Smooth muscle cell (in vitro differentiated cells): ENCODE results near the gene RS1. TPM values are rescaled to one million over a fixed set of nuclear protein-coding genes. Genes with fewer than 3 reads are reported as not detected.

Experiments used
- DNase-seq: peaks from one replicate; lab custom pipeline; 2025; ENCODE audit not compliant: unreplicated experiment; lab: John Stamatoyannopoulos, UW
- H2AFZ ChIP-seq: fragments of 200-600 bp; sonication (generic); 2 replicates; pipeline ENCODE4 v1.6.0; 2016; ENCODE audit warnings: antibody characterized with exemption, low read depth, mild to moderate bottlenecking
- H3F3A ChIP-seq: fragments of 200-600 bp; sonication (generic); 2 replicates; pipeline ENCODE4 v1.6.0; 2017; ENCODE audit warnings: antibody characterized with exemption, low read depth
- H3K27ac ChIP-seq: fragments of 200-600 bp; sonication (generic); 2 replicates; pipeline ENCODE4 v1.5.1; 2016; ENCODE audit warnings: low read depth, mild to moderate bottlenecking
- H3K27me3 ChIP-seq: fragments of 200-600 bp; sonication (generic); 2 replicates; pipeline ENCODE4 v1.6.1; 2016; ENCODE audit warnings: low read depth, mild to moderate bottlenecking
- H3K36me3 ChIP-seq: fragments of 200-600 bp; sonication (generic); 2 replicates; pipeline ENCODE4 v1.5.1; 2016; ENCODE audit warnings: low read depth
- H3K4me1 ChIP-seq: fragments of 200-600 bp; sonication (generic); 2 replicates; pipeline ENCODE4 v1.5.1; 2016; ENCODE audit warnings: low read depth
- H3K4me2 ChIP-seq: fragments of 200-600 bp; sonication (generic); 2 replicates; pipeline ENCODE4 v1.6.0; 2016; ENCODE audit warnings: mild to moderate bottlenecking
- H3K4me3 ChIP-seq: fragments of 200-600 bp; sonication (generic); 2 replicates; pipeline ENCODE4 v1.5.1; 2016; ENCODE audit warnings: mild to moderate bottlenecking
- H3K79me2 ChIP-seq: fragments of 200-600 bp; sonication (generic); 2 replicates; pipeline ENCODE4 v1.6.0; 2016; ENCODE audit warnings: low read depth, mild to moderate bottlenecking
- H3K9ac ChIP-seq: fragments of 200-600 bp; sonication (generic); 2 replicates; pipeline ENCODE4 v1.6.0; 2016; ENCODE audit warnings: low read depth
- H3K9me3 ChIP-seq: fragments of 200-600 bp; sonication (generic); replicated peaks from 2 replicates; pipeline ENCODE4 v1.5.1; 2016; ENCODE audit warnings: low read depth
- H4K20me1 ChIP-seq: fragments of 200-600 bp; sonication (generic); 2 replicates; pipeline ENCODE4 v1.6.0; 2016; ENCODE audit warnings: low read depth
- CTCF ChIP-seq: fragments of 200-600 bp; sonication (generic); IDR thresholded peaks from 2 replicates; pipeline ENCODE4 v1.5.1; 2017; ENCODE audit warnings: borderline replicate concordance, mild to moderate bottlenecking, antibody characterized with exemption; ENCODE audit not compliant: insufficient read depth, poor library complexity, severe bottlenecking
- WGBS: methylation state at CpG from one replicate; pipeline ENCODE4 v1.1.7; 2016; ENCODE audit warnings: low lambda C conversion rate; 5-methylcytosine and 5-hydroxymethylcytosine counted together
- polyA plus RNA-seq: library from polyadenylated mRNA; unstranded; fragments of >200 nt; fragmentation: Nextera tagmentation; extraction: Ambion mirVana; gene quantifications from 2 replicates; pipeline ENCODE4 v1.2.1, GENCODE V29; 2016
- total RNA-seq: library from RNA; depleted of rRNA; stranded (reverse); fragments of >200 nt; gene quantifications from 2 replicates; pipeline ENCODE4 v1.2.3, GENCODE V29; 2014

RS1 gene
- total and polyA plus RNA-seq, 2 experiments from 2014 or later: not detected

- Histone ChIP-seq H3K9me3 (peaks cover 3% of the 10 kb centered on the region), H3K27ac (no peak overlapping the region), H3K27me3 (no peaks in the 10 kb centered on the region), H3K36me3 (no peaks in the 10 kb centered on the region), H3F3A (no peaks in the 10 kb centered on the region), H3K4me2 (no peak overlapping the region), H3K9ac (no peak overlapping the region), H3K4me1 (no peaks in the 10 kb centered on the region), H3K4me3 (no peak overlapping the region), H2AFZ (no peak overlapping the region), H4K20me1 (no peaks in the 10 kb centered on the region), H3K79me2 (no peaks in the 10 kb centered on the region)
- no peak for DNase-seq
- WGBS: 60% methylated on average over 10 of the region's 10 CpGs
- TF ChIP-seq CTCF: no peak
These were observed 31.2 kb downstream of the RS1 start for GRCh38 chrX:18640686-18641085.

DNA sequence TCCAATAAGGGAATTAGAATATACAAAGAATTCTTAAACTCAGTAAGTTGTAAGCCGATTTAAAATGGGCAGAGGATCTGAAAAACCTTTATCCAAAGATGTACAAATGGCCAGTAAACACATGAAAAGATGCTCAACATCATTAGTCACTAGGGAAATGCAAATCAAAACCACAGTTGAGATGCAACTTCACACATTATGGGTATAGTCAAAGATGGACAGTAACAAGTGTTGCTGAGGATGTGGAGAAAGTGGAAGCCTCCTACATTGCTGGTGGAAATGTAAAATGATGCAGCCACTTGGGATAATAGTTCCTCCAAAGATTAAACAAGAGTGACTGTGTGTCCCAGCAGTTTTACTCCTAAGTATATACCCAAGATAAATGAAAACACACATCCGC, 32.6 kb downstream of the RS1 start:
- no peak for DNase-seq
- Histone ChIP-seq H3K79me2 (no peaks in the 10 kb centered on the region), H3K27ac (no peak overlapping the region), H3K9ac (no peak overlapping the region), H4K20me1 (no peaks in the 10 kb centered on the region), H3K36me3 (no peaks in the 10 kb centered on the region), H2AFZ (no peak overlapping the region), H3K4me2 (no peak overlapping the region), H3K27me3 (no peaks in the 10 kb centered on the region), H3K4me3 (no peak overlapping the region), H3F3A (no peaks in the 10 kb centered on the region), H3K4me1 (no peaks in the 10 kb centered on the region), H3K9me3 (peaks cover 3% of the 10 kb centered on the region)
- TF ChIP-seq CTCF: no peak
- WGBS: 81% methylated on average over 2 of the region's 2 CpGs

DNA sequence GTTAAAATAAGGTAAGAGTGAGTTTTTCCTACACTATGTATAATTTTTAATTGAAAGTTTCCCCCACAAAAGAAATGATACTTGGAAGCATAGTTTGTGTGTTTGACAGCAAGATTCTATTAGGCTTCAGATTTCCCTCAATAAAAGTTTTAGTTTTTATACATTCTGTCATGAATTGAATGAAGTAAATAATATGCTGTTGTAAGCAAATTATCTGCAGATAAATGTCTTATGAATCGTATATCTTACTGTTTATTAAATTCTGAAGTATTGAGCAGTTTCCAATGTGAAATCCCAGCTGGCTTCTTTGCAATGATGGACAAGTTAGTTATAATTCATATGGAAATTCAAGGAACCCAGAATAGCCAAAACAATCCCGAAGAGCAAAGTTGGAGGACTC, 33.5 kb downstream of the RS1 start:
- WGBS: 80% methylated on average over 2 of the region's 2 CpGs
- Histone ChIP-seq H3K9me3 (peaks cover 3% of the 10 kb centered on the region), H3K4me1 (no peaks in the 10 kb centered on the region), H3K9ac (no peak overlapping the region), H3K4me2 (no peak overlapping the region), H3K27me3 (no peaks in the 10 kb centered on the region), H3K79me2 (no peaks in the 10 kb centered on the region), H3F3A (no peaks in the 10 kb centered on the region), H2AFZ (no peak overlapping the region), H3K36me3 (no peaks in the 10 kb centered on the region), H3K4me3 (no peak overlapping the region), H4K20me1 (no peaks in the 10 kb centered on the region), H3K27ac (no peak overlapping the region)
- TF ChIP-seq CTCF: no peak
- no peak for DNase-seq

DNA sequence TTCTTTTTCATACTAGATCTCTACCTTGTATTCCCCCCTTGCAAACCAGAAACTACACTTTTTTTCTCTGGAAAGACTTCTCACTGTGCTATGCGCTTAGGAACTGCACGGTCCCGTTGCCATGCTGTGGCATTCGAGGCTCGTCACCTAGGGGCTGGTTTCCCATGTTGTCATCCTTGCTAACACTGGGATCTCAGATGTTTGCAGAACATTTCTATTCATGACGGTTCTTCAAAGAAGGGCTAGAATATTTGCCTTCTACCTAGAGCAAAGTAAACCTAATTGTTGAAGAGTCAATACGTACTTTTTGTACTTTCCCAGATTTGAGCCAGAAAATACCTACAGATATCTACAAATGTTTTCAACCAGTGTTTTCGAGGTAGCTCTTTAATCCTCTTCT, 41.0 kb downstream of the RS1 start:
- H3K27me3 ChIP-seq: no peaks in the 10 kb centered on the region
- H3K4me2 ChIP-seq: no peak overlapping the region
- H2AFZ ChIP-seq: no peak overlapping the region
- H3K36me3 ChIP-seq: no peaks in the 10 kb centered on the region
- 86% methylated on average over 8 of the region's 8 CpGs for WGBS
- DNase-seq: no peak
- H3K27ac ChIP-seq: no peak overlapping the region
- H3K4me3 ChIP-seq: no peak overlapping the region
- no peaks in the 10 kb centered on the region for H3K79me2 ChIP-seq
- H3K4me1 ChIP-seq: no peaks in the 10 kb centered on the region
- no peaks in the 10 kb centered on the region for H4K20me1 ChIP-seq
- H3K9ac ChIP-seq: no peak overlapping the region
- H3K9me3 ChIP-seq: no peaks in the 10 kb centered on the region
- no peak for TF ChIP-seq CTCF
- H3F3A ChIP-seq: no peaks in the 10 kb centered on the region
